ENCODE measurements around the gene STON2. TPM values are rescaled to one million over a fixed set of nuclear protein-coding genes. Genes with fewer than 3 reads are reported as not detected.

The STON2 gene
- total and polyA plus RNA-seq, 2 of the 13 experiments (the other 11 are each of a cell fraction or from before 2014, with no cell fraction given) = 2.1 to 11.0 TPM

GRCh38 chr14:81435391-81436295 lies 35.5 kb upstream of the STON2 start:
- peak overlapping the region; percentile 74 for H2AFZ ChIP-seq (ENCODE audit: low read length)
- CTCF ChIA-PET (ENCODE audit: low intra/inter-chr PET ratio, low total read pairs) = interaction anchor here (1.0 kb wide), 1 partner anchor 167 kb away, joined by 3 read pairs; no protein-coding TSS in a partner anchor
- peak overlapping the region; percentile 63 to 84 (median 71) for H3K4me3 ChIP-seq (replicated peaks in 1 of 3; ENCODE audit: insufficient read depth in 1 of 3, low read depth in 2 of 3, low read length in 3 of 3)
- BruUV-seq (replicated peaks) = no TSS peak
- H4K20me1 ChIP-seq (ENCODE audit: insufficient read depth, low read length) = no peaks in the 10 kb centered on the region
- POLR2A ChIA-PET = interaction anchor here (0.6 to 2.5 kb wide), 12 partner anchors 11 to 217 kb away, joined by 3 to 14 read pairs (median 3); partner anchors contain the start of genes GTF2A1 and SEL1L
- H3K4me2 ChIP-seq (ENCODE audit: low read depth, low read length) = peak overlapping the region; percentile 94
- no peaks in the 10 kb centered on the region; a peak in 1 of 5 replicates for H3K27me3 ChIP-seq (ENCODE audit: control insufficient read depth in 1 of 2, insufficient read depth in 2 of 2, low read length in 2 of 2)
- H3K79me2 ChIP-seq (ENCODE audit: insufficient read depth, low read length) = no peaks in the 10 kb centered on the region
- intact Hi-C loops (cut with micrococcal nuclease; ENCODE audit: unreplicated experiment) (loop anchor here (1.0 kb wide), 2 partner anchors 132 to 166 kb away; no protein-coding TSS in a partner anchor), in situ Hi-C loops (cut with HindIII; ENCODE audit: extremely low pct_ligation_motif_present, low pct_unique_long_range_greater_than_20kb) (no loop called here)
- no peaks in the 10 kb centered on the region for H3K36me3 ChIP-seq (replicated peaks in 1 of 2; ENCODE audit: control insufficient read depth in 1 of 2, insufficient read depth in 2 of 2, low read length in 2 of 2)
- FAIRE-seq (peak; percentile 89), ATAC-seq (peak; percentile 85), DNase-seq (ENCODE audit: low spot score) (peak; percentile 55)
- under 1% methylated on average over 50 of the region's 73 CpGs for WGBS (ENCODE audit: low lambda C conversion rate)
- H3K27ac ChIP-seq (ENCODE audit: extremely low read length, insufficient read depth, low read length) = peak overlapping the region; percentile 56
- H3K9ac ChIP-seq (ENCODE audit: insufficient read depth, low read depth, low read length) = peak overlapping the region; percentile 56
- no peaks in the 10 kb centered on the region for H3K9me3 ChIP-seq (ENCODE audit: low read length)
- peaks cover 22% of the 10 kb centered on the region for H3K4me1 ChIP-seq (ENCODE audit: insufficient read depth, low read length)
- TF ChIP-seq ZNF337 (CRISPR knock-in tag; IDR thresholded peaks at IDR 0.05; ENCODE audit: borderline replicate concordance, low read depth) (no peak), NFKB2 (CRISPR knock-in tag; IDR thresholded peaks at IDR 0.05; ENCODE audit: borderline replicate concordance) (peak; percentile 26; the same call in 1 of the 2 replicates), ZNF770 (CRISPR knock-in tag; IDR thresholded peaks at IDR 0.05) (no peak; the same call in 1 of the 2 replicates), GFI1 (CRISPR knock-in tag; IDR thresholded peaks at IDR 0.05; ENCODE audit: borderline replicate concordance) (no peak), ZFP36L1 (CRISPR knock-in tag; IDR thresholded peaks at IDR 0.05) (no peak), ZNF713 (CRISPR knock-in tag; IDR thresholded peaks at IDR 0.05) (no peak), MXI1 (IDR thresholded peaks at IDR 0.05; ENCODE audit: borderline replicate concordance, low read depth, low read length) (no peak), ZNF556 (CRISPR knock-in tag; IDR thresholded peaks at IDR 0.05; ENCODE audit: borderline replicate concordance) (no peak; the same call in 1 of the 2 replicates), HNRNPK (IDR thresholded peaks at IDR 0.05; ENCODE audit: low read depth, low read length, poor library complexity, severe bottlenecking) (peak; percentile 12), ZNF256 (CRISPR knock-in tag; conservative IDR thresholded peaks at IDR 0.05) (no peak), ZNF510 (CRISPR knock-in tag; IDR thresholded peaks at IDR 0.05; ENCODE audit: low read depth) (no peak), SMC3 (IDR thresholded peaks at IDR 0.05; ENCODE audit: low read length) (no peak; the same call in 1 of the 2 replicates), JUNB (CRISPR knock-in tag; IDR thresholded peaks at IDR 0.05; ENCODE audit: borderline replicate concordance) (no peak), HIC2 (CRISPR knock-in tag; IDR thresholded peaks at IDR 0.05; ENCODE audit: low read depth) (no peak), ZNF12 (CRISPR knock-in tag; IDR thresholded peaks at IDR 0.05) (no peak), ZBTB20 (CRISPR knock-in tag; IDR thresholded peaks at IDR 0.05; ENCODE audit: borderline replicate concordance, low read depth) (0 out of 2 replicates have a peak, but pooled peaks have one; percentile 9), DPF2 (CRISPR knock-in tag; IDR thresholded peaks at IDR 0.05; ENCODE audit: borderline replicate concordance, low read depth) (no peak)
